ENCODE data around the gene TAGLN2. TPM values are rescaled to one million over a fixed set of nuclear protein-coding genes. Genes with fewer than 3 reads are reported as not detected.

TAGLN2 gene
- total and polyA plus RNA-seq, 9 of the 15 experiments (the other 6 are each of a cell fraction or from before 2014, with no cell fraction given), result 192 to 683 (median 455) TPM

- Histone ChIP-seq H3K27me3 (ENCODE audit: control insufficient read depth in 2 of 2, insufficient read depth in 2 of 2, low read length in 2 of 2) (peaks cover 0 to 21% of the 10 kb centered on the region in 2 experiments; a peak in 2 of 5 replicates), H4K20me1 (replicated peaks; ENCODE audit: control insufficient read depth, insufficient read depth, low read length) (peaks cover 9% of the 10 kb centered on the region; the same call in 1 of the 2 replicates), H3K9me3 (replicated peaks; ENCODE audit: control insufficient read depth, insufficient read depth, low read depth, low read length) (no peaks in the 10 kb centered on the region), H3K79me2 (ENCODE audit: control insufficient read depth, insufficient read depth, low read length) (peaks cover 26% of the 10 kb centered on the region), H2AFZ (ENCODE audit: low read depth, low read length) (no peak overlapping the region), H3K4me3 (no peak overlapping the region), H3K4me1 (replicated peaks in 1 of 2; ENCODE audit: control insufficient read depth in 2 of 2, insufficient read depth in 2 of 2, low read length in 2 of 2) (peaks cover 7 to 68% of the 10 kb centered on the region in 2 experiments; a peak in 4 of 5 replicates), H3K36me3 (ENCODE audit: control insufficient read depth, insufficient read depth, low read length) (peaks cover 5% of the 10 kb centered on the region; the same call in 1 of the 3 replicates), H3K9ac (ENCODE audit: insufficient read depth in 1 of 2, low read depth in 2 of 2, low read length in 2 of 2) (peak overlapping the region in 1 of 2 experiments; percentile 32; a peak in 1 of 4 replicates), H3K9me1 (ENCODE audit: control insufficient read depth, insufficient read depth, low read length) (no peaks in the 10 kb centered on the region), H3K27ac (ENCODE audit: extremely low read depth, low read depth, low read length) (no peak overlapping the region), H3K4me2 (ENCODE audit: insufficient read depth, low read length) (no peak overlapping the region)
- 73% methylated on average over 12 of the region's 13 CpGs for WGBS (ENCODE audit: insufficient coverage, low coverage, missing lambda C conversion rate)
- no peak for FAIRE-seq
- ChIA-PET CTCF (ENCODE audit: low intra/inter-chr PET ratio) (no interaction called here), POLR2A (interaction anchor here (1.7 kb wide), 1 partner anchor 15 kb away, joined by 7 read pairs; no protein-coding TSS in a partner anchor)
- in situ Hi-C loops (cut with MboI), result no loop called here
- BruUV-seq (replicated peaks), result no TSS peak
- intact Hi-C loops (cut with micrococcal nuclease), result loop anchor here (10.0 kb wide), 2 partner anchors 93 to 337 kb away; partner anchors contain the start of gene DCAF8
- TF ChIP-seq ZBTB7A (IDR thresholded peaks at IDR 0.05; ENCODE audit: borderline replicate concordance, control insufficient read depth, low read depth, low read length) (peak; percentile 35; the same call in 1 of the 2 replicates), KDM1A (IDR thresholded peaks at IDR 0.05) (no peak)
- DNase-seq (ENCODE audit: extremely low read depth in 1 of 4, low spot score in 3 of 4), result no peak
- no peak for ATAC-seq
These were observed 2.6 kb upstream of the TAGLN2 start for GRCh38 chr1:159927849-159928431.

GRCh38 chr1:159927211-159927848 lies 2.0 kb upstream of the TAGLN2 start:
- Histone ChIP-seq H3K4me2 (ENCODE audit: insufficient read depth, low read length) (no peak overlapping the region), H3K79me2 (ENCODE audit: control insufficient read depth, insufficient read depth, low read length) (peaks cover 32% of the 10 kb centered on the region), H3K27ac (ENCODE audit: extremely low read depth, low read depth, low read length) (no peak overlapping the region), H3K27me3 (ENCODE audit: control insufficient read depth in 2 of 2, insufficient read depth in 2 of 2, low read length in 2 of 2) (peaks cover 0 to 18% of the 10 kb centered on the region in 2 experiments; a peak in 2 of 5 replicates), H3K9me3 (replicated peaks; ENCODE audit: control insufficient read depth, insufficient read depth, low read depth, low read length) (no peaks in the 10 kb centered on the region), H2AFZ (ENCODE audit: low read depth, low read length) (no peak overlapping the region), H3K4me3 (no peak overlapping the region), H3K4me1 (replicated peaks in 1 of 2; ENCODE audit: control insufficient read depth in 2 of 2, insufficient read depth in 2 of 2, low read length in 2 of 2) (peaks cover 12 to 74% of the 10 kb centered on the region in 2 experiments; a peak in 4 of 5 replicates), H3K9ac (ENCODE audit: insufficient read depth in 1 of 2, low read depth in 2 of 2, low read length in 2 of 2) (peak overlapping the region in 1 of 2 experiments; percentile 57; a peak in 2 of 4 replicates), H3K36me3 (ENCODE audit: control insufficient read depth, insufficient read depth, low read length) (peaks cover 11% of the 10 kb centered on the region; the same call in 1 of the 3 replicates), H4K20me1 (replicated peaks; ENCODE audit: control insufficient read depth, insufficient read depth, low read length) (peaks cover 15% of the 10 kb centered on the region; the same call in 1 of the 2 replicates), H3K9me1 (ENCODE audit: control insufficient read depth, insufficient read depth, low read length) (no peaks in the 10 kb centered on the region)
- WGBS (ENCODE audit: insufficient coverage, low coverage, missing lambda C conversion rate), result 73% methylated on average over 10 of the region's 16 CpGs
- no peak for ATAC-seq
- intact Hi-C loops (cut with micrococcal nuclease), result loop anchor here (10.0 kb wide), 2 partner anchors 93 to 337 kb away; partner anchors contain the start of gene DCAF8
- no peak for DNase-seq (ENCODE audit: extremely low read depth in 1 of 4, low spot score in 3 of 4)
- no peak for FAIRE-seq
- ChIA-PET POLR2A (no interaction called here), CTCF (ENCODE audit: low intra/inter-chr PET ratio) (no interaction called here)
- BruUV-seq (replicated peaks), result no TSS peak
- in situ Hi-C loops (cut with MboI), result no loop called here
- no peak for TF ChIP-seq NBN (IDR thresholded peaks at IDR 0.05; ENCODE audit: low read depth)
